B cell (primary cell): ENCODE data around the gene ZNF320.
"Not testable (repeated sequence)": the region's sequence is repeated elsewhere in the genome, so short reads cannot be mapped to it uniquely, and the experiment has no call there.

Experiments
- CTCF ChIP-seq: fragments of 200-600 bp; IDR thresholded peaks from one replicate; pipeline ENCODE4 v1.8.0; 2022; ENCODE audit warnings: antibody characterized with exemption, mild to moderate bottlenecking
- EZH2 ChIP-seq: IDR thresholded peaks from 2 replicates; pipeline ENCODE4 v1.6.1; 2012; ENCODE audit warnings: borderline replicate concordance, low read depth, mild to moderate bottlenecking, moderate library complexity, low read length; ENCODE audit not compliant: insufficient read depth, poor library complexity, severe bottlenecking

DNA sequence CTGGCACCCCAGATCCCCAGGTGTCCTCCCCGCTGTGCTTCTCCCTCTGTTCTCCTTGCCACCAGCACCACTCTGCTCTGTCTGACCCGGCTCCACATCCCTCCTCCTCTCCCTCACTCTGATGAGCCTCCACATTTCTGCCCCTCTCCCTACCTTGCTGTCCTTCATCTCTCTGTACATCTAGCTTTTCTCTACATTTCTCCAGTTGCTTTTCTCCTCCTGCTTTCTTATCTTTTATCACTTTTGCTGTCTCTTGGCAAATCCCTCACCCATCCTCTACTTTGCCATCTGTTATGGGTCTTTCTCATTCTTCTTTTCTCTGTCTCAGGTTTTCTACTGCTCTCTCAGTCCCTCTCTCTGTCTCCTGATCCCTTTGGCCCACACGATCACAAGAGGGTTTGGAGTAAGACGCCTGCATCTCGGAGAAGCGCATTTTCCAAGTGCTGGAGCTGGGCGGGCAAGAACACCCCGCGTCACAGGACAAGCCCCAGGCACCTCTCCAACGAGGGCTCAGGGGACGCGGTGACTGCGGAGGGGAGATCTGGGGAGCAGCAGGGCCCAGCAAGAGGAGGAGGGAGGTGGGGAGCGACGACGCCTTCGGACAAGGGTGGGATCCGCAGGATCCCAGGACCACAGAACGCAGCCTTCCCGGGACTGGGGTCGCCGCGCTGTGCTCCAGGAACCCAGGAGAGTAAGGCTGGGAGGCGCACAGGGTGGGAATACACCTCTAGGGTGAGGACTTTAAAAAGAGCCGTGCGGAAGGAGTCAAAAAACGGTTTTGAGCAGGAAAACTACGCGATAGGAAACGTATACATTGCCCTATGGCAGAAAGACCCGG lies 40.7 kb downstream of the ZNF320 start:
- not testable (repeated sequence) for TF ChIP-seq CTCF, EZH2
